ENCODE data around the gene CTSA. TPM values are rescaled to one million over a fixed set of nuclear protein-coding genes. Genes with fewer than 3 reads are reported as not detected.

The CTSA gene
- total RNA-seq, 2 experiments from 2014 or later = 40.3 to 42.6 TPM

DNA sequence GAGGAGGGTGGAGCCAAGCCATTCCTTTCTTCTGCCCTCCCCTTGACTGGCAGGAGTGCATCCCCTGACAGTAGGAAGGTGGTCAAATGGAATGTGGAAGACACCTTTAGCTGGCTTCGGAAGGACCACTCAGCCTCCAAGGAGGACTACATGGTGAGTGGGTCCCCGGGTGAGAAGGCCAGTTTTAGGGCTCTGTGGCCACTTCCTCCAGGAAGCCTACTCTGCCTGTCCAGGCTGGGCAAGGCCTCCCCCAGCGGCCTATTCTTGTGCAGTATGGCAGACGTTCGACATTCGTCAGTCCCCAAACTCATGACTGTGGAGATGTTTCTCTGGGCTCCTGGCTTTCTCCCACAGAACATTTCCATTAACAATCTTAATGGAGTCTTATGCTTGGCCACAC lies 52.5 kb downstream of the CTSA start:
- no peaks in the 10 kb centered on the region for H3K27me3 ChIP-seq (ENCODE audit: control insufficient read depth in 1 of 2, insufficient read depth in 2 of 2, low read length in 2 of 2)
- H3K4me3 ChIP-seq (ENCODE audit: low read length) = no peak overlapping the region
- peaks cover 95% of the 10 kb centered on the region for H3K36me3 ChIP-seq (ENCODE audit: insufficient read depth, low read length)
- Mint-ChIP-seq H3K27me3 (no peaks in the 10 kb centered on the region), H3K27ac (no peak overlapping the region), H3K4me3 (no peak overlapping the region), H3K4me1 (ENCODE audit: low read depth) (peaks cover 4% of the 10 kb centered on the region), H3K36me3 (ENCODE audit: low read depth) (peaks cover 78% of the 10 kb centered on the region), H3K9me3 (no peaks in the 10 kb centered on the region)
- intact Hi-C loops (cut with DNase I, micrococcal nuclease) = no loop called here
- no peak for DNase-seq
- POLR2A ChIA-PET = interaction anchor here (1.0 to 2.6 kb wide), 3 partner anchors 9 to 53 kb away, joined by 3 to 15 read pairs (median 8); partner anchors contain the start of genes CTSA, NEURL2 and PCIF1
- ATAC-seq (ENCODE audit: poor library complexity) = no peak
- TF ChIP-seq, protein P1, sequence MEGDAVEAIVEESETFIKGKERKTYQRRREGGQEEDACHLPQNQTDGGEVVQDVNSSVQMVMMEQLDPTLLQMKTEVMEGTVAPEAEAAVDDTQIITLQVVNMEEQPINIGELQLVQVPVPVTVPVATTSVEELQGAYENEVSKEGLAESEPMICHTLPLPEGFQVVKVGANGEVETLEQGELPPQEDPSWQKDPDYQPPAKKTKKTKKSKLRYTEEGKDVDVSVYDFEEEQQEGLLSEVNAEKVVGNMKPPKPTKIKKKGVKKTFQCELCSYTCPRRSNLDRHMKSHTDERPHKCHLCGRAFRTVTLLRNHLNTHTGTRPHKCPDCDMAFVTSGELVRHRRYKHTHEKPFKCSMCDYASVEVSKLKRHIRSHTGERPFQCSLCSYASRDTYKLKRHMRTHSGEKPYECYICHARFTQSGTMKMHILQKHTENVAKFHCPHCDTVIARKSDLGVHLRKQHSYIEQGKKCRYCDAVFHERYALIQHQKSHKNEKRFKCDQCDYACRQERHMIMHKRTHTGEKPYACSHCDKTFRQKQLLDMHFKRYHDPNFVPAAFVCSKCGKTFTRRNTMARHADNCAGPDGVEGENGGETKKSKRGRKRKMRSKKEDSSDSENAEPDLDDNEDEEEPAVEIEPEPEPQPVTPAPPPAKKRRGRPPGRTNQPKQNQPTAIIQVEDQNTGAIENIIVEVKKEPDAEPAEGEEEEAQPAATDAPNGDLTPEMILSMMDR (IDR thresholded peaks at IDR 0.05) = no peak
- no peak overlapping the region for H3K27ac ChIP-seq (ENCODE audit: low read depth in 1 of 2, low read length in 2 of 2)
- peaks cover 22% of the 10 kb centered on the region for H3K4me1 ChIP-seq (ENCODE audit: insufficient read depth, low read length)
- CTCF ChIA-PET = interaction anchor here (2.1 kb wide), 1 partner anchor 26 kb away, joined by 9 read pairs; no protein-coding TSS in a partner anchor
- H3K9me3 ChIP-seq (ENCODE audit: control insufficient read depth in 1 of 2, insufficient read depth in 1 of 2, low read length in 2 of 2) = no peaks in the 10 kb centered on the region

- H3K27ac Mint-ChIP-seq = no peak overlapping the region
- H3K4me1 Mint-ChIP-seq (ENCODE audit: low read depth) = peaks cover 4% of the 10 kb centered on the region
- CTCF ChIA-PET = interaction anchor here (1.0 to 2.1 kb wide), 2 partner anchors 25 to 145 kb away, joined by 3 to 9 read pairs; no protein-coding TSS in a partner anchor
- no peaks in the 10 kb centered on the region for H3K27me3 Mint-ChIP-seq
- POLR2A ChIA-PET = interaction anchor here (1.0 to 2.6 kb wide), 3 partner anchors 10 to 54 kb away, joined by 3 to 15 read pairs (median 8); partner anchors contain the start of genes CTSA, NEURL2 and PCIF1
- H3K36me3 Mint-ChIP-seq (ENCODE audit: low read depth) = peaks cover 78% of the 10 kb centered on the region
- TF ChIP-seq, protein P1 (IDR thresholded peaks at IDR 0.05) = no peak
- DNase-seq = peak in 3 of 14 experiments; percentile 14 to 60 (median 42)
- Histone ChIP-seq H3K27me3 (ENCODE audit: control insufficient read depth in 1 of 2, insufficient read depth in 2 of 2, low read length in 2 of 2) (no peaks in the 10 kb centered on the region), H3K36me3 (ENCODE audit: insufficient read depth, low read length) (peaks cover 95% of the 10 kb centered on the region), H3K4me1 (ENCODE audit: insufficient read depth, low read length) (peaks cover 21% of the 10 kb centered on the region), H3K9me3 (ENCODE audit: control insufficient read depth in 1 of 2, insufficient read depth in 1 of 2, low read length in 2 of 2) (no peaks in the 10 kb centered on the region), H3K27ac (ENCODE audit: low read depth in 1 of 2, low read length in 2 of 2) (no peak overlapping the region), H3K4me3 (ENCODE audit: low read length) (no peak overlapping the region)
- ATAC-seq (ENCODE audit: poor library complexity) = no peak
- intact Hi-C loops (cut with DNase I, micrococcal nuclease) = no loop called here
- H3K4me3 Mint-ChIP-seq = no peak overlapping the region
- no peaks in the 10 kb centered on the region for H3K9me3 Mint-ChIP-seq
These were observed 53.2 kb downstream of the CTSA start for GRCh38 chr20:45944151-45944964.

GRCh38 chr20:45944965-45945677 lies 54.0 kb downstream of the CTSA start:
- Histone ChIP-seq H3K4me3 (ENCODE audit: low read length) (no peak overlapping the region), H3K27me3 (ENCODE audit: control insufficient read depth in 1 of 2, insufficient read depth in 2 of 2, low read length in 2 of 2) (no peaks in the 10 kb centered on the region), H3K27ac (ENCODE audit: low read depth in 1 of 2, low read length in 2 of 2) (no peak overlapping the region), H3K9me3 (ENCODE audit: control insufficient read depth in 1 of 2, insufficient read depth in 1 of 2, low read length in 2 of 2) (no peaks in the 10 kb centered on the region), H3K36me3 (ENCODE audit: insufficient read depth, low read length) (peaks cover 95% of the 10 kb centered on the region), H3K4me1 (ENCODE audit: insufficient read depth, low read length) (peaks cover 22% of the 10 kb centered on the region)
- no peaks in the 10 kb centered on the region for H3K27me3 Mint-ChIP-seq
- DNase-seq = no peak
- no peak overlapping the region for H3K4me3 Mint-ChIP-seq
- H3K36me3 Mint-ChIP-seq (ENCODE audit: low read depth) = peaks cover 77% of the 10 kb centered on the region
- ChIA-PET CTCF (interaction anchor here (1.0 to 2.1 kb wide), 2 partner anchors 25 to 146 kb away, joined by 3 to 9 read pairs; no protein-coding TSS in a partner anchor), POLR2A (interaction anchor here (1.0 to 10.5 kb wide), 4 partner anchors 9 to 54 kb away, joined by 3 to 120 read pairs (median 12); partner anchors contain the start of genes CTSA, NEURL2 and PCIF1)
- no peak overlapping the region for H3K27ac Mint-ChIP-seq
- intact Hi-C loops (cut with DNase I, micrococcal nuclease) = no loop called here
- ATAC-seq (ENCODE audit: poor library complexity) = no peak
- peaks cover 4% of the 10 kb centered on the region for H3K4me1 Mint-ChIP-seq (ENCODE audit: low read depth)
- TF ChIP-seq, protein P1 (IDR thresholded peaks at IDR 0.05) = no peak
- no peaks in the 10 kb centered on the region for H3K9me3 Mint-ChIP-seq
